ENCODE measurements around the gene CTDSP2.
"Not testable (repeated sequence)": the region's sequence is repeated elsewhere in the genome, so short reads cannot be mapped to it uniquely, and the experiment has no call there.

Gene CTDSP2

DNA sequence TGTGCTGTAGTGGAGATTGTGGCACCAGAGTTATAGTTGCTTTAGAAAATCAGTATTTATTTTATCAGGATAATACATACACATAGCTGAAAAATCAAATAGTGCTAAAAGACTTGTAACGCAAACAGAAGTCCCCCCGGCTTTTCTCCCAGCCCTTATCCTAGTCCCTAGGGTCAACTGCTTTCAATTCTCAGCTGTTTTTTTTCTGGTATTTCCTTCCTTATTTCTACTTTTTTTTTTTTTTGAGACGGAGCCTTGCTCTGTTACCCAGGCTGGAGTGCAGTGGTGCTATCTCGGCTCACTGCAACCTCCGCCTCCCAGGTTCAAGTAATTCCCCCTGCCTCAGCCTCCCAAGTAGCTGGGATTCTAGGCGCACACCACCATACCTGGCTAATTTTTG is 8.4 kb upstream of the CTDSP2 start:
- no peak overlapping the region for H3K27ac ChIP-seq
- TF ChIP-seq, protein P1, sequence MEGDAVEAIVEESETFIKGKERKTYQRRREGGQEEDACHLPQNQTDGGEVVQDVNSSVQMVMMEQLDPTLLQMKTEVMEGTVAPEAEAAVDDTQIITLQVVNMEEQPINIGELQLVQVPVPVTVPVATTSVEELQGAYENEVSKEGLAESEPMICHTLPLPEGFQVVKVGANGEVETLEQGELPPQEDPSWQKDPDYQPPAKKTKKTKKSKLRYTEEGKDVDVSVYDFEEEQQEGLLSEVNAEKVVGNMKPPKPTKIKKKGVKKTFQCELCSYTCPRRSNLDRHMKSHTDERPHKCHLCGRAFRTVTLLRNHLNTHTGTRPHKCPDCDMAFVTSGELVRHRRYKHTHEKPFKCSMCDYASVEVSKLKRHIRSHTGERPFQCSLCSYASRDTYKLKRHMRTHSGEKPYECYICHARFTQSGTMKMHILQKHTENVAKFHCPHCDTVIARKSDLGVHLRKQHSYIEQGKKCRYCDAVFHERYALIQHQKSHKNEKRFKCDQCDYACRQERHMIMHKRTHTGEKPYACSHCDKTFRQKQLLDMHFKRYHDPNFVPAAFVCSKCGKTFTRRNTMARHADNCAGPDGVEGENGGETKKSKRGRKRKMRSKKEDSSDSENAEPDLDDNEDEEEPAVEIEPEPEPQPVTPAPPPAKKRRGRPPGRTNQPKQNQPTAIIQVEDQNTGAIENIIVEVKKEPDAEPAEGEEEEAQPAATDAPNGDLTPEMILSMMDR (IDR thresholded peaks at IDR 0.05), result no peak
- TF ChIP-seq ZFX (IDR thresholded peaks at IDR 0.05; ENCODE audit: borderline replicate concordance), result no peak

DNA sequence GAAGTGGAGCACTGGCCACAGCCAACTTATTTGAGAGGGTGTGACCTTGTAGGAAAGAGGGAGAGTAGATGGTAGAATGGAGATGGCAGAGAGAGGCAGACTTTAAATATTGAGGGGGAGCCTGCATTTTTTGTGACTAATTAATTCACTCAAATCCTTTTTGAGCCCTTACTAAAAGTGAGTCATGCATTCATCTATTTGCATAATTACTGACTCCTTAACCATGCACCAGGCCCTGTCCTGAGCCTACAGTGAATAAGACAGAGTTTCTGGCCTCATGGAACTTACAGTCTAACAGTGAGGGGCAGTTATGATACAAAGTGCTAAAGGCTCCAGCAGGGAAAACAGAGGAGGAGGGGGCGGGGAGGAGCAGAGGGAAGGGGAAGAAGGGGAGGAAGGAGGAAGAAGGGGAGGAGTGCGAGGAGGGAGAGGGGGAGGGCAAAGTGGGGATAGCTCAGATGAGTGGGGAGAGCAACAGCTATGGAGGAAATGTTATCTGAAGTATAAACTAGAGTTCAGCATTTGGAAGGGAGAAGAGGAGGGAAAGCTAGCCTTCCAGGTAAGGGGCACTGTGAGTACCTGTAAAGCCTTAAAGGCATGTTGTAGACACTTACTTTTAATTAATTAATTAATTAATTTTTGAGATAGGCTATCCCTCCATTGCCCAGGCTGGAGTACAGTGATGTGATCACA is 7.5 kb upstream of the CTDSP2 start:
- no peak for TF ChIP-seq ZFX (IDR thresholded peaks at IDR 0.05; ENCODE audit: borderline replicate concordance)
- TF ChIP-seq, protein P1 (IDR thresholded peaks at IDR 0.05), result no peak
- no peak overlapping the region for H3K27ac ChIP-seq

DNA sequence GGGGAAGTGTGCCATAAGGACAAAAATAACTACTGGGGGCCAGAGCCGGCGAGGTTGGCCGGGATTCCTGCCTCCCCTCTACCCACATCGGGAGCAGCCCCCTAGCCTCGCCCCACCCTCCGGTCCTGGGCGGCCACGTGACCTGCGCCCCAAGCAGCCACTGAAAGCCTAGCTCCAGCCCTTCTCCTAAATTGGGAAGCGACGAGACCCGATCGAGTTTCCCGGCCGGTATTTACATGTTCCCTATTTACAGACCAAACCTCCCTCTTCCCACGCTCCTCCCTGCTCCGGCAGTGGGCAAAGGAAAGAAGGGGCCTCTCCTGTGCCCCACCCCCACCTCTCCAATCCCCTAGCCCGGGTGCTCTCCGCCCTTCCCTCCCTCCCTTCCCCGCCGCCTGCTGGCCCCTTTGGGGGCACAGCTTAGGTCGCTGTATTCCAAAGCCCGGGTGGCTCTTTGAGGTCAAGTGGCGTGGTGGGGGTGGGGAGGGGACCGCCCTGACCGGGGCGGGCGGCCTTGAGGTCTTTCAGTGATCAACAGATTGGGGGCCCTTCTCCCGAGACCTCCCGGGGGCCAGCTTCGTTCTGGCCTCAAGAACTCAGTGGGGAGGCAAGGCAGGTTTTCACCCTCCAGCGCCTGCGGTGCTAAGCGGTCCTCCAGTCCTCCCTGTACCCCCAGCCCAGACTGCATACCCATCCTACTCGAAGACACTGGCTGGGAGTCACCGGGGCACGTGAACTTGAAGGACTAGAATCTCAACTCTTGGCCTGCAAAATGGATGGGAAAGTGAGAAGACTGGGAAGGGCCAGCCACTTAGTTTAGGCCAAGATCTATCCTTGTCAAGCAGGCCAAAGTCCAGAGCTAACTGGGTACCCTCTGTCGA is 6.3 kb upstream of the CTDSP2 start:
- TF ChIP-seq ZFX (IDR thresholded peaks at IDR 0.05; ENCODE audit: borderline replicate concordance), result no peak
- TF ChIP-seq, protein P1 (IDR thresholded peaks at IDR 0.05), result no peak
- H3K27ac ChIP-seq, result no peak overlapping the region

DNA sequence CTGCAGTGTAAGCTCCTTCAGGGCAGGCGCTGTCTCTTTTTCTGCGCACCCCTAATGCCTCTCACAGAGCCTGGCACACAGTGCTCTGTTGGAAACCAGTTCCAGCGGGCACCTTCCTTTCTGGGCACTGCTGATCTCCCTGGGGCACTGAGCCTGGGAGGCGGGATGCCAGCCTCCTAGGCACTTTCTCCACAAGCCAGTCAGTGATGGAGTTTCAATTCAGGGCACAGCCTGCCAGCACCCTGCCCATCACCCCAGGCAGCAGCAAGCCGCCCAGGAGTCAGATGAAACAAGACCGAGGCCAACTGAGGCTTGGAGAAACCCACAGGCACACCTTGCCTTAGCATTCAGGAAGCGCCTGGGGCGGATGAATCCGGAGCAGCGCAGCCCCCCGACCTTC is 5.7 kb upstream of the CTDSP2 start:
- no peak overlapping the region for H3K27ac ChIP-seq
- TF ChIP-seq, protein P1 (IDR thresholded peaks at IDR 0.05), result no peak
- TF ChIP-seq ZFX (IDR thresholded peaks at IDR 0.05; ENCODE audit: borderline replicate concordance), result no peak

DNA sequence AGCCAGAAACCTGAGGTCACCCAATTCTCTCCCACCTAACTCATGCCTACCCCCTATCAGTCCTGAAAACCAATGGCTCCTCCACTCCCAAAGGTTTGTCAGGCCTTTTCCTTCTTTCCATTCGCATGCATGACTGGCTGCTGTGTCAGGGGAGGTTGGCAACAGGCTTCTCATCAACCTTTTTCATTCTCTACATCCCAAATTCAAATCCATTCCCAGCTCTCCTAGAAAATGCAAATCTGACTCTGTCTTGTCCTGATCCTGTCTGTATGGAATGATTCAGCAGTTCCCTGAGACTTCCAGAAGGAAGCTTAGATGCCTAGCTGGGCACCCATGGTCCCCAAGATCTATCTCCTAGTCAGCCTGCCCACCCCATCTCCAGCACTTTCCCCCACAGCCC is 5.0 kb upstream of the CTDSP2 start:
- no peak overlapping the region for H3K27ac ChIP-seq
- TF ChIP-seq, protein P1 (IDR thresholded peaks at IDR 0.05), result no peak

DNA sequence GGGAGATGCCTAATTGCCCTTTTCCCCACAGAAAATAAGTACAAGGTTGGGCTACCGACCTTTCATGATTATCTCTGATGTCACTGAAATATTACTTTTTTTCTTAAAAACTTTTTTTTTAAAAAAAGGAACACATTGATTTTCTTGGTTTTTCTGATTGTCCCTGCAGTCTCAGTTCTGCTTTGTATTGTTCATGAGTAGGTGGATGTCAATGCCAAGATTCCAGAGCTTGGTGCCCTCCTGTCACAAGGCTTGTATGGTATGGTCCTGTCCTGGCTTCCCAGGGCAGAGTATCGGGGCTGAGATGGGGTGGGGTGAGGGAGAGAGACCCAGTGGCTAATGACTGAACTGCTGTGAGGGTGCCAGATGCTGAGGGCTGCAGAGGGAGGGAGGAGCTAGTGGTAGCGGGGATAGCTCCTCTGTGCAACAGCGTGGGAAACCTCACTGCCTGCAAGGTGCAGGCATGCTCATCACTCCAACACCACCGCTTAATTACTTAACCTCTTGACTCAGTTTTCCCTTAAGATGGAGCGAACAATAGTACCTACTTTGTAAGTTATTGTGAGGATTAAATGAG is 4.4 kb upstream of the CTDSP2 start:
- TF ChIP-seq ZFX (IDR thresholded peaks at IDR 0.05; ENCODE audit: borderline replicate concordance), result no peak
- TF ChIP-seq, protein P1 (IDR thresholded peaks at IDR 0.05), result no peak
- no peak overlapping the region for H3K27ac ChIP-seq

DNA sequence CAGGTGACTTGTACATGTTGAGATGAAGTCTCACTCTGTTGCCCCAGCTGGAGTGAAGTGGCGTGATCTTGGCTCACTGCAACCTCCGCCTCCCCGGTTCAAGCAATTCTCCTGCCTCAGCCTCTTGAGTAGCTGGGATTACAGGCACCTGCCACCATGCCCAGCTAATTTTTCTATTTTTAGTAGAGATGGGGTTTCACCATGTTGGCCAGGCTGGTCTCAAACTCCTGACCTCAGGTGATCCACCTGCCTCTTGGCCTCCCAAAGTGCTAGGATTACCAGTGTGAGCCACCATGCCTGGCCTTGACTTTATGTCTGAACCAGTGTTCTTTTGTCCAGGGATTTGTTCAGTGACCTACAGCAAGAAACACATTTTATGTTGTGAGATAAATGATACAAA is 2.9 kb upstream of the CTDSP2 start:
- not testable (repeated sequence) for H3K27ac ChIP-seq

Data from 22Rv1 (cell line).